NCI-H2029 treated with DMSO at 0.1 percent for 48 hours (cell line): ENCODE measurements around the gene TLL2.

Source experiments
- DNase-seq: peaks from one replicate; lab custom pipeline; 2025; lab: John Stamatoyannopoulos, UW

Gene TLL2

DNA sequence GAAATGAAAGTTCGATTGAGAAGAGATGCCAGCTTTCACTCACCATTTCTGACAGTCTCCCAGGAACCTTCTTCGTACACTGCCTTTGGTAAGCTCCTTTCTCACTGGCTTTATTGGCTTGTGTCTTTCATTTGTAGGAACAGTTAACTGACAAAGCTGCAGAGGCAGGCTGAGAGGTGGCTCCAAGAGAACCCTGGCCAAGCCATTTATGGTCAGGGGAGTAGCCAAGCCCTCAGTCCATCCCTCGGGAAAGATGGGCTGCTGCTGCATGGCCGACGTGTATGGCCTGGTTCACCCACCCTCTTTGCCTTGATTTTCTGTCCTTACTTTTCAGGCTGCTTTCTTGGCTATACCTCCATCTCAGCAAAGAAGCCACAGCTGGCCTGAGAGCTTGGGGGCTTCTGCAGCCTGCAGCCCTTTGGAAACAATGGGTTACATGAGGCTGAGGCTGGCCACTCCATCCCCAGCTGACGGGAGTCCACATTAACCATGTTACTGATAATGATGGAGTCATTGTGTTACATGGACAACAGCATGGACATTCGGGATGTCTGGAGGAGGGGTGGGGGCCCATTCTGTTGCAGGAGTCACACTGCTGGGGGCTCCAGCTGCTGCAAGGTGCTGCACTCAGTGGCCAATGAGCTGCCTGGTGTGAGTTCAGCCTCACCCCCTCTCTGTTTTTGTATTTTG is 154.7 kb downstream of the TLL2 start, which contains the start of gene OPALIN:
Gene OPALIN (minus strand): TSS at position 152 of the 690 bp plus-strand sequence. CDS start 106 bp downstream, at position 46.
- no peak for DNase-seq

DNA sequence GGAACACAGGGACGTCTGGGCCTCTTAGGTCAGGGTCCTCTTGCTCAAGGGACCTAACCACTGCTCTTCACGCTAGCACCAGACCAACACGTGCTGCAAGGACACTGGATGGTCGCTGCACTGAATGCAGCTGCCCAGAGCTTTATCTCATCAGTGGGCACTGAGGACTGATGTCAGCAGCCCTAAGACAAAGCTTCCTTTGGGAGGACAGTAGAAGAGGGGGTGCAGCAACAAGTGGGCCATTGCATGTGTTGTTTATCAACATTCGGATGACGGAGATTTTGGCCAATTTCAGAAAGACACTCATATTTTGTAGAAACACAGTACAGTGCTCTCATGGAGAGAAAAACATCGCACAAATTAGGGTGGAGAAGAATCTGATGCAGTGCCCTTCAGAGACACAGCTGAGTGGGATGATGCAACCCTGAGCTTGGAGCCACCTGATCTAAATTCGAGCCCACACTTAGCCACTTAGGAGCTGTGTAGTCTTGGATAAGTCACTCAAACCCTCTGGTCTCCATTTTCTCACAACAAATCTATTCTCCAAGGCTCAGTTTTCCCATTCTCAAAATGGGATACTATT is 156.6 kb downstream of the TLL2 start:
- DNase-seq = no peak

DNA sequence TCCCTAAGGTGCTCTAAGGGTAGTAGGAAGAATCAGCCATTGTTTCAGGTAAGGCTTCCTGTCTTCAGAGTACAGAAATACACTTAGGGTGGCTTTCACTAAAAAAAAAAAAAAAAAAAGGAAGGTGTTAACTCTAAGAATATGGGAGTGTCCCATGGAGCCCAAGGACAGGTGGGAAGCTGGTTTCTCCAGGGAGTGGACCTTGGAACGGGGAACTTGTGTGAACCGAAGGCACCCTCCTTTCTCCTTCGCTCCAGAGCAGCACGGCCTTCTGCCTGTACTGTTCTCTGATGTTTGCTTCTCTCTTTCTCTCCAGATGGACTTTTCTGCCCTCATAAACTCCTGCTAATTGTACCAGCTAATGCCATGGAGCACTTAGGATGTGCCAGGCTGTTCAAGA is 161.1 kb downstream of the TLL2 start:
- DNase-seq = no peak

DNA sequence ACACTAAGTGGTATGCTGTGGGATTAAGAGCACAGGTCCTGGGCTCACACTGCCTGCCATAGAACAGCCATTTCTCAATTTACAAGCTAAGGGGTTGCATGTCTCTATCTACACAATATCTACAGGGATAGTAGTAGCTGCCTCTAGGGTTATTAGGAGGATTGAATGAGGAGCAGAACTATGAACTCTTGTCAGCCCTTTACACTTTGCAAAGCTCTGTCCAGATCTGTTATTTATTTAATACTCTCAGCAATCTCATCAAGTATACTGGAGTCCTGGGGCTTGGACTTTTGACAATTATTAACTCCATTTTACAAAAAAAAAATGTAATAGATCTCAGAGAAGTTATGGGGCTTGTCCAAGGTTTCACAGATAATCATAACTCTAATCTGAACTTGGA is 161.7 kb downstream of the TLL2 start:
- no peak for DNase-seq

DNA sequence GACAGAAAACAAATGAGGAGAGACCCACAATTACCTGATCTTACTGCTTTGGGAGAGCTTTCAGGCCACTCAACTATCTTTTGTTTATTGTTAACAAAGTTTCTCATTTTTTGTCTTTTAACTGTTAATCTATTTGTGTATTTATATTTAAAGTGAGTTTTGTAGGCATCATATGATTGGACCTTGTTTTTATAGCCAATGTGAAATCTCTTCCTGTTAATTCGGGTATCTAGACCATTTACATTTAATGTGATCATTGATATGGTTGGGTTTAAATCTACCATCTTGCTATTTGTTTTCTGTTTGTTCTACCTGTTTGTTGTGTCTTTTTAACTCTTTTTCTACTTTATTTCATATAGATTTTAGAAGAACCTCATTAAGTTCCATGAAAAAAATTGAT is 167.4 kb downstream of the TLL2 start:
- no peak for DNase-seq

GRCh38 chr10:96345222-96345621 is 168.5 kb downstream of the TLL2 start:
- no peak for DNase-seq

GRCh38 chr10:96344178-96344577 is 169.5 kb downstream of the TLL2 start:
- no peak for DNase-seq

DNA sequence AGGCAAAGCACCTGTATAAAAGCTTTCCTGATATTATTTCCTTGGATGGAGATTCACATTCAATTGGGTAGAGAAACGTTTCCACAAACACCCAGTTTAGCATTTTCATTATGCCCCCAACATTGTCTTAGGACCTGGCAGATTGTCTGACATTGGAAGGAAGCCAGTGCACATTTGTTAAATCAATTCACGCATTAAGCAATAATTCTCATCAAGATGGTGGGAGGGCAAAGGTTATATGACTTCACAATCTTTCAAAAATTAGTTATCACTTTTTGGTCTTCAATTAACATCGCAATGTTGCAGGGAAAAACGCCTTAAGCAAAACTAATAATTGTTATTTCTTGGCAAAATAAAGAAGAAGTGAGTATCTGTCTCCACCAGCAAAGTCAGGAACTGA is 171.3 kb downstream of the TLL2 start:
- no peak for DNase-seq

DNA sequence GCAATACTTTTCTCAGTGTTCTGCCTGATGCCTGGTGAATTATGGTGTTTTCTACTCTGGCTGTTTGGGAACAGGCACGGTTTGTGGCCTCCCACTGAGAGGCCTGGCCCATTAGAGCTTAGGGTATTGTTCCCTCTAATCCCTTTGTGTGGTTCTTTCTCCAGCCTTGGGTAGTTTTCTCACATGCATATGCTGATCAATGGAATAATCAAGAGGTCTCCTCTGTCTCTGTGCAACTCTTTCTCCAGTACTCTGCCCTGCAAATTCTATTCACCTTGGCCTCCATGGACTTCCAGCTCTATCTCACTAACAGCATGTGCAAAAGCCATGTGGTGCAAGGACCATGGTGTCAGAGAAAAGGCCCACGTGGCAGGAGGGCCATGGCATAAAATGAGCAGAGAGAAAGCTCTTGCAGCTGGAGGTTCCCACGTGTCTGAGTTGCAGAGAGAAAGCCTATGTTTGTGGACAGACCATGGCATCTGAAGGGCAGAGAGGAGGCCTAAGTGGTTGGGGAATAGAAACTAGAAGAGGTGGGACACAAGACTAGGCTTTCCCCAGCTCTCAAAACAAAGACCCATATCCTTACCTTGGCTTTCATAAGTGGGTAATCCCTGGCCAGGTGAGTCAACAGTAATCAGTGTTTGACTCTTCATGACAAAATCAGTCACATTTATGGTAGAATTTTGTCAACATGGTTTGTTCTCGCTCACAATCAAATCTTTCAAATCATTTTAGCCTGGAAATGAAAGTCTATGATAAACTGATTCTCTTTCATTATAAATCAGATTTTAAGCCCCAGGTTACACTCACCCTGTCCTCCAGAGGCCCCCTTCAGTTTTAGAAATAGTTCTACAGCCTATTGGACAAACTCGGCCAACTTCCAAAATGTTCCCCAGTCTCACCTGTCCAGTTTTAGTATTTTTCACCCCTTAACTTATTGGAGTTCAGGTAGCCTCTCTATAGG is 172.2 kb downstream of the TLL2 start:
- DNase-seq = no peak

- peak; percentile 39 for DNase-seq
Measured at GRCh38 chr10:96339956-96340904, 173.5 kb downstream of the TLL2 start.

DNA sequence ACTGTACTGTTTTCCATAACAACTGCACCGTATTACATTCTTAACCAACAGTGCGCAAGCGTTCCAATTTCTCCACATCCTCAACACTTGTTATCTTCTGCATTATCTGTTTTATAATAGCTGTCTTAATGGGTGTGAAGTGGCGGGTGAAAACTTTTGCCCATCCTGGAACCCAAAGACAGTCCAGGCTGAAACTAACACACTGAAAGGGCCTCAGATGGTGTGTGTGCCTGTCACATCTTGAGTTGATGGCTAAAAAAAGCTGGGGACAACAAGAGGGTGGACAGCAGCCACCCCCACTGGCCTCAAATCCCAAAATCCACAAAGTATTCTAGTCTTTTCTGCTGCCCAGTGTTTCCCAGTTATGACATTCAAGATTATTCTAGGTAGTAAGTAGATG is 174.3 kb downstream of the TLL2 start:
- no peak for DNase-seq

DNA sequence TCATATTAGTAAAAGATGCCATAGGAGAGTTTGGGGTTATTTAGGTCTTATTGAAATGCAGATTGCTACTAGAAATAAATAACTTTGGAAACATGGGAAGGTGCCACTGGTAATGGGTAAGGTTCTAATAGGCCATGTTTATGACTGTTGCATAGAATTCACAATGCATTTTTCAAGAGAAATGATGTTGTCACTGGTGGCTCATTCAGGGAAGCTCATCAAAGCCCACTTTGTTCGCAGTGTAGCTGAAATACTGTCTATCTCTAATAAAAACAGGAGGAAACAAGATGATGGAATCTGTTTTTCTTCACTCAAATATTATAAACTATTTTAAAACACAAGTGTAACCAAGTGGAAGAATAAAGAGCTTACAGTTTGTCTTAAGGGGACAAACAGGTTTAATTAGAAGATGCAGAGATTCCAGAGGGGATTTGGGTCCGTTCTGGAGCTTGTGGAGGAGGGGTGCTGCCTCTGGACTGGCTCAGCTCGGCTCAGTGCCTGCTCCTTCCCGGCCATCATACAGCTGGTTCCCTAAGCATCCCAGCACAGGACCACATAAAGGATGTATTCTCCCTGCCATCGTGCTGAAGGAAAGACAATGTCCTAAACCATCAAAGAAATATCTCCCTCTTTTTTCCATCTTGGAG is 175.3 kb downstream of the TLL2 start:
- DNase-seq = no peak

GRCh38 chr10:96337106-96337505 is 176.6 kb downstream of the TLL2 start:
- DNase-seq = no peak

DNA sequence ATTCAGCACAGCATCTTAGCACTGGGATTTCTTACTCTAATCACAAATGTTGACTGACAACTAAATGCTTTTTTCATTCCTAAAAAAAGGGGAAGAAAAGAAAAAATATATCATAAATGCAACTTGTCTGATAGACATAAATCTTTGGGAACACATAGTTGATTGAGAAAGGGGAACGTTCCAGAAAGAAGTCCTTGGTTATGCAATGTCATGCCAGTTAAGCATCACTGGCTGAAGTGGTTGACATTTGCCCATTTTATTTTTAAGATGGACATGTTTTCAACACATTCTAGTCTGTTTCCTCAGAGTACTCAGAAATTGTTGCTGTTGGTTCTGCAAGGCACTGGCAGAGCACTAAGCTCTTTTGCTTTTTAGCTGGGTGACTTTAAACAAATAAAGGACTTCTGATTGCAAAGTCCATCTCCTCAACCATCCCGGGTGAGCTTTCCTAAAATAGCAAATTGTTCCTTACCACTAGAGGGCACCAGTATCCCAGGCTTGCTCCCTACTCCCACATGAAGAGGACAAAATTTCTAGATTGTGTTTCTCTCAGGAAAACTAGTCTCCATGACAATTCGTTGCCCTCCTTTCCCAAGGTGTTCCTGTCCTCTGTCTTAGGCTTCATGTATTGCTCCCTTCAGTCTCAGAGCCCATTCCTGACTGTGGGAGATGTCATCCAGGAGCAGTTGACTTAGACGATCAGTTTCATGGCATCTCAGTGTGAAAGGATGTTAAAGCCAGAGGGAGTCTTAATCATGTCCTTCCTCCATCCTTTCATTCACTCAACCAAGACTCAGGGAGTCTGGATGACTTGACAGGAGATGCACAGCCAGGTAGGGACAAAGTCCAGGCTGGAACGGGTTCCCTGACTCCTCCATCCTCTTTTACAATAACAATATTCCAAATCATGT is 178.9 kb downstream of the TLL2 start:
- DNase-seq = no peak

GRCh38 chr10:96333101-96333500 is 180.6 kb downstream of the TLL2 start:
- DNase-seq = no peak

GRCh38 chr10:96327462-96327861 is 186.3 kb downstream of the TLL2 start:
- DNase-seq = no peak

DNA sequence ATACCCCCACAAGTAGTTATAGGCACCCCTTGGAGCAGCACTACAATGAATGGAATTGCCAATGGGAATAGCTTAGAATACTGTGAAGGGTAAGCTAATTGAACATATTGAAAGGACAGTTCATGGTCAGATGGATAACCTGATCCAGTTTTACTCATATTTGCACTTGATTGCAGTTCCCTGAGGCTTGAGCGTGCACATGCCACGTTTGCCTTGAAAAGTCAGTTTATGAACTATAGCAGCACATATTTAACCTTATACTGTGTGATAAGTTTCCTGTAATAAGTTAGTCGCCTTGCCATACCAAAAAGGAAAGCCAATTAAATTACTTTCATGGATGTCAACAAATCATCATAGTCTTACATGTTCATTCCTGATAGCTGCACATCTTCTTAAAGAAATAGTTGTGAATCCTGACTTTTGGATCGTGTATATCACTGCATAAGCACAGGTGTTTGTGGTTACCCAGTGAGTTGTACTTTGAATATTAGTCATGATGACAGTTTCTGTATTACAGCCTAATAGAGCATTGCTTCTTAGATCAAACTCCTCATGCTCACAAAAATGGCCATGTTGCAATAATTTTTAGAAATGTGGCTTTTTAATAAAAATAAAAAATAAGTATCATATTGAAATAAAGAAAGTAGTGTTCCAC is 187.9 kb downstream of the TLL2 start:
- DNase-seq = no peak

GRCh38 chr10:96324447-96324846 is 189.3 kb downstream of the TLL2 start:
- no peak for DNase-seq

DNA sequence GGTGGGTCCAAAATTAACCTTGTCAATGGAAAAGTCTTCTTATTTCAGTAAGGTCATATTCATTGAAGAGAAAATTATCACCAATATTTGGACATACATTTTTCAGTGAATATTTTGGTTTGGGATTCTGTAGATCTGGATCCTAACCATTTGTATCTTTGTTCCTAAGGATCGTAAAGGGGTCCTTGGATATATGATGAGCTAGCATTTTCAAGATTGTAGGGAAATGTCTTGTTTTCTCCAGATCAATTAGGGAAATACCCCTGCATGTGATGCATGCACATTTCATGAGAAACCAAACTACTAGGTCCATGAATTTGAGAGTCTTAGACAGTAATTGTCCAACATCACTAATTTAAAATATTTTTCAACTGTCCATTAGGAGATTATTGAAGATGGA is 191.5 kb downstream of the TLL2 start:
- DNase-seq = no peak

- DNase-seq = no peak
Measured at GRCh38 chr10:96321822-96322221, 191.9 kb downstream of the TLL2 start.
